Measurements from ENCODE around the gene MAP2K5. TPM values are rescaled to one million over a fixed set of nuclear protein-coding genes. Genes with fewer than 3 reads are reported as not detected.
"Not testable (repeated sequence)": the region's sequence is repeated elsewhere in the genome, so short reads cannot be mapped to it uniquely, and the experiment has no call there.

The MAP2K5 gene
- total RNA-seq, 1 donor from 2014 or later, result 30.7 TPM

DNA sequence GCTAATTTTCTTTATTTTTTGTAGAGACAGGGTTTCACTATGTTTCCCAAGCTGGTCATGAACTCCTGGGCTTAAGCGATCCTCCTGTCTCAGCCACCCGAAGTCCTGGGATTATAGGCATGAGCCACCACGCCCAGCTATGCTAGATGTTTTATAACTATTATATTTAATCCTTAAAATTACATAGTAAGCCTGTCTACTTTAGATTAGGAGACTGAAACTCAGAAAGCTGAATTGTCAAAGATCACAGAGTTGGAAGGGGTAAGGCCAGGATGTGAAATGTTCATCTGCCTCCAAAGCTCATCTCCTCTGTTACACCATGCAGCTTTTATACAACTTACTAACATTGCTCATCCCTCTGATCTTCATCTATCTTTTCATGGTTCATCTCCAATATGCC, 89.8 kb downstream of the MAP2K5 start:
- Mint-ChIP-seq H3K4me3 (ENCODE audit: low read depth) (no peak overlapping the region), H3K4me1 (ENCODE audit: low read depth) (no peaks in the 10 kb centered on the region), H3K27ac (no peak overlapping the region), H3K36me3 (ENCODE audit: insufficient read depth) (peaks cover 10% of the 10 kb centered on the region), H3K9me3 (ENCODE audit: low read depth) (no peaks in the 10 kb centered on the region), H3K27me3 (no peaks in the 10 kb centered on the region)
- TF ChIP-seq, protein P1, sequence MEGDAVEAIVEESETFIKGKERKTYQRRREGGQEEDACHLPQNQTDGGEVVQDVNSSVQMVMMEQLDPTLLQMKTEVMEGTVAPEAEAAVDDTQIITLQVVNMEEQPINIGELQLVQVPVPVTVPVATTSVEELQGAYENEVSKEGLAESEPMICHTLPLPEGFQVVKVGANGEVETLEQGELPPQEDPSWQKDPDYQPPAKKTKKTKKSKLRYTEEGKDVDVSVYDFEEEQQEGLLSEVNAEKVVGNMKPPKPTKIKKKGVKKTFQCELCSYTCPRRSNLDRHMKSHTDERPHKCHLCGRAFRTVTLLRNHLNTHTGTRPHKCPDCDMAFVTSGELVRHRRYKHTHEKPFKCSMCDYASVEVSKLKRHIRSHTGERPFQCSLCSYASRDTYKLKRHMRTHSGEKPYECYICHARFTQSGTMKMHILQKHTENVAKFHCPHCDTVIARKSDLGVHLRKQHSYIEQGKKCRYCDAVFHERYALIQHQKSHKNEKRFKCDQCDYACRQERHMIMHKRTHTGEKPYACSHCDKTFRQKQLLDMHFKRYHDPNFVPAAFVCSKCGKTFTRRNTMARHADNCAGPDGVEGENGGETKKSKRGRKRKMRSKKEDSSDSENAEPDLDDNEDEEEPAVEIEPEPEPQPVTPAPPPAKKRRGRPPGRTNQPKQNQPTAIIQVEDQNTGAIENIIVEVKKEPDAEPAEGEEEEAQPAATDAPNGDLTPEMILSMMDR (IDR thresholded peaks at IDR 0.05; ENCODE audit: unreplicated experiment), result no peak
- no peak for DNase-seq (ENCODE audit: low spot score, unreplicated experiment)

DNA sequence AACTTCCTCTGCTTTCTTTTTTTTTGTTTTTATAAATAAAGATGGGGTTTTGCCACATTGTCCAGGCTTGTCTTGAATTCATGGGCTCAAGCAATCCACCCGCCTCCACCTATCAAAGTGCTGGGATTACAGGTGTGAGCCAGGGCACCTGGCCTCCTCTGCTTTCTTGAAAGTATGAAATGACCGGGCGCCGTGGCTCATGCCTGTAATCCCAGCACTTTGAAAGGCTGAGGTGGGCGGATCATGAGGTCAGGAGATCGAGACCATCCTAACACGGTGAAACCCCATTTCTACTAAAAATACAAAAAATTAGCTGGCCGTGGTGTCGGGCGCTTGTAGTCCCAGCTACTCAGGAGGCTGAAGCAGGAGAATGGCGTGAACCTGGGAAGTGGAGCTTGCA, 93.4 kb downstream of the MAP2K5 start:
- peaks cover 12% of the 10 kb centered on the region for H3K4me1 Mint-ChIP-seq (ENCODE audit: low read depth)
- H3K27me3 Mint-ChIP-seq; H3K36me3 Mint-ChIP-seq (ENCODE audit: insufficient read depth); H3K27ac Mint-ChIP-seq; DNase-seq (ENCODE audit: low spot score, unreplicated experiment); H3K9me3 Mint-ChIP-seq (ENCODE audit: low read depth); H3K4me3 Mint-ChIP-seq (ENCODE audit: low read depth): not testable (repeated sequence)

DNA sequence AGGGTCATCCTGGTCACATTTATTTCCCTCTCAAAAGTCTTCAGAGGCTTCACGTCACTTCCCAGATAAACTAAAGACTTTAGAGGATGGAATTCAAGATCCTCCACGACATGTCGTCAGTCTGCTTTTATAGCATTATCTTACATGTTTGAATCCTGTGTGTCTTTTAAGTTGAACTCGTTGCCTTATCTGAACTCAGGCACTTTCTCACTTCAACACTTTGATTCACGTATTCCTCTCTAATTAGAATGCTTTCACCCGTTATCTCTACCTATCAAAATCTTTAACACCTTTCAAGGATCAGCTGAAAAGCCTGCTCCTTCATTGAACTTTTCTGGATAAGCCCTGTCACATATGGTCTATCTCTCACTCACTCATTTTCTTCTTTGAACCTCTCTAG, 97.1 kb downstream of the MAP2K5 start:
- TF ChIP-seq, protein P1 (IDR thresholded peaks at IDR 0.05; ENCODE audit: unreplicated experiment), result no peak
- peaks cover 6% of the 10 kb centered on the region for H3K9me3 Mint-ChIP-seq (ENCODE audit: low read depth)
- DNase-seq (ENCODE audit: low spot score, unreplicated experiment), result no peak
- peaks cover 16% of the 10 kb centered on the region for H3K4me1 Mint-ChIP-seq (ENCODE audit: low read depth)
- H3K27ac Mint-ChIP-seq, result no peak overlapping the region
- no peak overlapping the region for H3K4me3 Mint-ChIP-seq (ENCODE audit: low read depth)
- peaks cover 11% of the 10 kb centered on the region for H3K36me3 Mint-ChIP-seq (ENCODE audit: insufficient read depth)
- no peaks in the 10 kb centered on the region for H3K27me3 Mint-ChIP-seq

DNA sequence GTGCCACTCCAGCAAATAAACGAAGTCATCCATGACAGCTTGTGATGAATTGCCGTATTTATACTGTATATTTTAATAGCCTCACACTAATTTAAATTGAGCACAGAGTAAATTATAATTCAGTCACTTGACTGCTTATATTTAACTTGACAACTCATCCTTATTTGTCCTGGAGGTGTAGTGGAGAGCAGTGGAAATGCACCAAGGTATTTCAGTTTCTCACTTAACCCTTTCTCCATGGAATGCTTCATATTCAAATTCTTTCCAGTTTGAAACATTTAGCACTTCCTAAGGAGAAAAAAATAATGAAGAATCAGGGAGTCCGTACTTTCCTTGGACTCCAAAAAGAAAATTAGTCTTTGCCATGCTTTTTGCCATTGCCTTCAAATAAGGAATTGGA, 99.0 kb downstream of the MAP2K5 start:
- Mint-ChIP-seq H3K27ac (no peak overlapping the region), H3K36me3 (ENCODE audit: insufficient read depth) (peaks cover 10% of the 10 kb centered on the region), H3K27me3 (no peaks in the 10 kb centered on the region), H3K4me3 (ENCODE audit: low read depth) (no peak overlapping the region), H3K4me1 (ENCODE audit: low read depth) (peaks cover 20% of the 10 kb centered on the region), H3K9me3 (ENCODE audit: low read depth) (peaks cover 6% of the 10 kb centered on the region)
- no peak for DNase-seq (ENCODE audit: low spot score, unreplicated experiment)
- TF ChIP-seq, protein P1 (IDR thresholded peaks at IDR 0.05; ENCODE audit: unreplicated experiment), result peak; percentile 27

DNA sequence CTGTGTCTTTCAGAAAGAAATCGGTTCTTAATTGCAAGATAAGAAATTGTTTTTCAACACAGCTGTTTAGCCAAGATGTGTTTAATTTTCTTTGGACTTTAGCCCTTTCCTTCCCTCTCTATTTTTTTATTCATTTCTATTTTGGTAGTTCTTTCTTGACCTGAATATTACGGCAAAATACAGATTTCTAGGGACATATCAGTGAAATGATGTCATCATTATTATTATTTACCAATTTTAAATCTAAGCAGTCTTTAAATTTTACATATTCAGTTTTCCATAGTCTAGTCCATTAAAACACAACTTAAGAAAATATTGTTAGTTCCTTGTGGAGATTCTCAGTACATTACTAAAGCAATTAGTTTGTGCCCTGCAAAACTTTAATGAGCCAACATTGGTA, 104.3 kb downstream of the MAP2K5 start:
- DNase-seq (ENCODE audit: low spot score, unreplicated experiment), result no peak
- H3K9me3 Mint-ChIP-seq (ENCODE audit: low read depth), result peaks cover 3% of the 10 kb centered on the region
- H3K27ac Mint-ChIP-seq, result no peak overlapping the region
- peaks cover 12% of the 10 kb centered on the region for H3K4me1 Mint-ChIP-seq (ENCODE audit: low read depth)
- TF ChIP-seq, protein P1 (IDR thresholded peaks at IDR 0.05; ENCODE audit: unreplicated experiment), result no peak
- no peaks in the 10 kb centered on the region for H3K27me3 Mint-ChIP-seq
- H3K4me3 Mint-ChIP-seq (ENCODE audit: low read depth), result no peak overlapping the region
- peaks cover 19% of the 10 kb centered on the region for H3K36me3 Mint-ChIP-seq (ENCODE audit: insufficient read depth)

DNA sequence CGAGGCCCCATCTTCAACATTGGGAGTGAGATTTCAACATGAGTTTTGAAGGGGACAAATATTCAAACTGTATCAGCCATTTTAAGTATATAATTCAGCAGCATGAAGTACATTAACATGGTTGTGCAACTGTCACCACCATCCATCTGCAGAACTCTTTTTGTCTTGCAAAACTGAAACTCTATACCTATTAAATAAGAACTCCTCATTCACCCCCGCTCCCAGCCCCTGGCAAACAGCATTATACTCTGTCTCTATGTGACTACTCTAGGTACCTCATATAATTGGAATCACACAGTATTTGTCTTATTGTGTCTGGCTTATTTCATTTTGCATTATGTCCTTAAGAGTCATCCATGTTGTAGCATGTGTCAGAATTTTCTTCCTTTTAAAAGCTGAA, 110.1 kb downstream of the MAP2K5 start:
- H3K9me3 Mint-ChIP-seq (ENCODE audit: low read depth), result peaks cover 22% of the 10 kb centered on the region
- no peak overlapping the region for H3K27ac Mint-ChIP-seq
- peaks cover 1% of the 10 kb centered on the region for H3K4me1 Mint-ChIP-seq (ENCODE audit: low read depth)
- H3K4me3 Mint-ChIP-seq (ENCODE audit: low read depth), result no peak overlapping the region
- TF ChIP-seq, protein P1 (IDR thresholded peaks at IDR 0.05; ENCODE audit: unreplicated experiment), result no peak
- H3K27me3 Mint-ChIP-seq, result no peaks in the 10 kb centered on the region
- DNase-seq (ENCODE audit: low spot score, unreplicated experiment), result no peak
- H3K36me3 Mint-ChIP-seq (ENCODE audit: insufficient read depth), result peaks cover 45% of the 10 kb centered on the region
